ENCODE measurements around the gene GDI1.

The GDI1 gene

DNA sequence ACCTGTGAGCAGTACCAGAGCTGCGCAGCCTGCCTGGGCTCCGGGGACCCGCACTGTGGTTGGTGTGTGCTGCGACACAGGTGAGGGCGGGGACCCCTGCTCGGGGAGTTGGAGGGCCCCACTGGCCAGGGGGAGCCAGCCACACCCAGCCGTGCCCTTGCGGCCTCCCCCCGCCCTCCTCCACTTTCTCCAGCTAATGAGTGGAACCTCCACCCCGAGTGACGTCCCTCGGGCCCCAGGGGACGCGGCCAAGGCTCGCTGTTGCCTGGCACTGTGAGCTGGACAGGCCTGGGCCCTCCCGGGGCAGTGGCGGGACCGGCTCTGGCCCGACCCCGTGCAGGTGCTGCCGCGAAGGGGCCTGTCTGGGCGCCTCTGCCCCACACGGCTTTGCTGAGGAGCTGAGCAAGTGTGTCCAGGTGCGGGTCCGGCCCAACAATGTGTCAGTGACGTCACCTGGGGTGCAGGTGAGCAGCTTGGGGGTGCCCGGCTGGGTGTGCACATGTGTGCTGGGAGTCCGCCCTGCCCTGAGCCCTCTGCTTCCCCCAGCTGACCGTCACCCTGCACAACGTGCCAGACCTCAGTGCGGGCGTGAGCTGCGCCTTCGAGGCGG is 26.8 kb downstream of the GDI1 start:
- DNase-seq: no peak

DNA sequence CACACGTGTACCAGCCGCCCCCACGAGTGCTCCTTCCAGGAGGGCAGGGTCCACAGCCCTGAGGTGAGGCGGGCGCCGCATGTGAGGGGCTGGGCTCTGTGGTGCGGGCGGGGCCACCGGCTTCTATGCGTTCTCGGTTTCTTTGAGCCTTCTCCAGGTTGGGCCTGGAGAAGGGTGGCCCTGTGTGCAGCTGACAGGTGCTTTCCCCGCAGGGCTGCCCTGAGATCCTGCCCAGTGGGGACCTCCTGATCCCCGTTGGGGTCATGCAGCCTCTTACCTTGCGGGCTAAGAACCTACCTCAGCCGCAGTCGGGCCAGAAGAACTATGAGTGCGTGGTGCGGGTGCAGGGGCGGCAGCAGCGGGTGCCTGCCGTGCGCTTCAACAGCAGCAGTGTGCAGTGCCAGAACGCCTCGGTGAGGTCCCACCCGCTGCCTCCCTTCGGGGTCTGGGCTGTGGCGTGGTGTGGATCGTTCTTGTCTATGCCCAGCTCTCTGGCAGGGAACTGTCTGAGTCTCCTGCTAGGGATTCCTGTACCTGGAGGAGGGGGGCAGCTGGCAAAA is 27.9 kb downstream of the GDI1 start:
- DNase-seq: no peak

DNA sequence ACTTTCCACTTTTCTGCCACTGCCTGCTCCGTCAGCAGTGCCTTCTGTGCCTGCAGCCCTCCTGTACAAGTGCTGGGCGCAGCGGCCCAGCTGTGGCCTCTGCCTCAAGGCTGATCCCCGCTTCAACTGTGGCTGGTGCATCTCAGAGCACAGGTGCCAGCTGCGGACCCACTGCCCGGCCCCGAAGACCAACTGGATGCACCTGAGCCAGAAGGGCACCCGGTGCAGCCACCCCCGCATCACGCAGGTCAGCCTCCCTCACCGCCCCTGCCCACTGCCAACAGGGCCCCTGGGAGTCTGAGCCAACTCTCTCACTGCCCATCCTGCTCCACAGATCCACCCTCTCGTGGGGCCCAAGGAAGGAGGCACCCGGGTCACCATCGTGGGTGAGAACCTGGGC is 28.6 kb downstream of the GDI1 start:
- DNase-seq: no peak

DNA sequence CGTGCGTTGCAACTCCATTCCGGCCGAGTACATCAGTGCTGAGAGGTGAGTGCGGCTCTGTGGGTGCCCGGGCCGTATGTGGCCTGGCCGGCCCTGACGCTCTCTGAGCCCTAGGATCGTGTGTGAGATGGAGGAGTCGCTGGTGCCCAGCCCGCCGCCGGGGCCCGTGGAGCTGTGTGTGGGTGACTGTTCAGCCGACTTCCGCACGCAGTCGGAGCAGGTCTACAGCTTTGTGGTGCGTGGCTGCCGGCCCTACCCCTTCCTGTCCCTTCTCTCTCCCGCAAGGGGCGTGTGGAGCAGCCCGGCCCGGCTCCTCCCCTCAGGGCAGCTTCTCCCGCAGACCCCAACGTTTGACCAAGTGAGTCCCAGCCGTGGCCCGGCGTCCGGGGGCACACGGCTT is 29.1 kb downstream of the GDI1 start:
- no peak for DNase-seq

DNA sequence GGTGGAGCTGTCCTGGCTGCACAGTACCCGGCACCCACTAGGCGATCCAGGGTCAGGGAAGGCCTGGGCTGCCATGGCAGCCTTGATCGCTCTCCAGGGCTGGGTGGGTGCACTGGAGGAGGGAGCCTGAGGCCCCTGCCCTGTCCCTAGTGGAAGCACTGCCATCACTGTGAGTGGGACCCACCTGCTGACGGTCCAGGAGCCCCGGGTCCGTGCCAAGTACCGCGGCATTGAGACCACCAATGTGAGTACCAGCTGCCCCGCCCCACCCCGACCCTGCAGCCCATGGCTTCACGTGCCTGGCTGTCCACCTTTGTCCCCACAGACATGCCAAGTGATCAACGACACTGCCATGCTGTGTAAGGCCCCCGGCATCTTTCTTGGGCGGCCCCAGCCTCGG is 30.0 kb downstream of the GDI1 start:
- no peak for DNase-seq

DNA sequence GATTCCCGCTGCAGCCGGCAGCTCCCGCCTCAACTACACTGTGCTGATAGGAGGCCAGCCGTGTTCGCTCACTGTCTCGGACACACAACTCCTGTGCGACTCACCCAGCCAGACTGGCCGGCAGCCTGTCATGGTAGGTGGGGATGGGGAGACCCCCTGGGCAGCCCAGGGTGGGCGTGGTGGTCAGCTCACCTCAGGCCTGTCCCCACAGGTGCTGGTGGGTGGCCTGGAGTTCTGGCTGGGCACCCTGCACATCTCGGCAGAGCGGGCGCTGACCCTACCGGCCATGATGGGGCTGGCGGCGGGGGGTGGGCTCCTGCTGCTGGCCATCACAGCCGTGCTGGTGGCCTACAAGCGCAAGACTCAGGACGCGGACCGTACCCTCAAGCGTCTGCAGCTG is 30.6 kb downstream of the GDI1 start:
- no peak for DNase-seq

DNA sequence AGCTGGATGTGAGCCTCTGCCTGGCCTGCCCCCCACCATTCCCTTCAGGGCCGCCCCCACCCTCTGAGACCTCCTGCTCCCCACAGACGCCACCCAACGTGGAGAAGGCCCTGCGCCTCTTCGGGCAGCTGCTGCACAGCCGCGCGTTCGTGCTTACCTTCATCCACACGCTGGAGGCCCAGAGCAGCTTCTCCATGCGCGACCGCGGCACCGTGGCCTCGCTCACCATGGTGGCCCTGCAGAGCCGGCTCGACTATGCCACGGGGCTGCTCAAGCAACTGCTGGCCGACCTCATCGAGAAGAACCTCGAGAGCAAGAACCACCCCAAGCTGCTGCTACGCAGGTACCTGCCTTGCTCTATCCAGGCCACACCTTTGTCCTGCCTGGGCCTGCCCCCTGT is 31.3 kb downstream of the GDI1 start:
- DNase-seq: no peak

DNA sequence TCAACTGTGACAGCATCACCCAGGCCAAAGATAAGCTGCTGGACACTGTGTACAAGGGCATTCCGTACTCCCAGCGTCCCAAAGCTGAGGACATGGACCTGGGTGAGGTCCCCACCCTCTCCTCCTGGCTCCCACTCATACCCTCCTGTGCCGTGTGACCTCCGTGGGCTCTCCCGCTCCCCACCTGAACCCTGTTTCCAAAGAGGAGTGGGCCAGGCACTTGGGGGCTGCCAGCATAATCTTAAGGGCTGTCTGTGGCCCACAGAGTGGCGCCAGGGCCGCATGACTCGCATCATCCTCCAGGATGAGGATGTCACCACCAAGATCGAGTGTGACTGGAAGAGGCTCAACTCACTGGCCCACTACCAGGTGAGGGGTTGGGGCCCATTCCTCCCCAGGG is 32.2 kb downstream of the GDI1 start:
- DNase-seq: no peak

DNA sequence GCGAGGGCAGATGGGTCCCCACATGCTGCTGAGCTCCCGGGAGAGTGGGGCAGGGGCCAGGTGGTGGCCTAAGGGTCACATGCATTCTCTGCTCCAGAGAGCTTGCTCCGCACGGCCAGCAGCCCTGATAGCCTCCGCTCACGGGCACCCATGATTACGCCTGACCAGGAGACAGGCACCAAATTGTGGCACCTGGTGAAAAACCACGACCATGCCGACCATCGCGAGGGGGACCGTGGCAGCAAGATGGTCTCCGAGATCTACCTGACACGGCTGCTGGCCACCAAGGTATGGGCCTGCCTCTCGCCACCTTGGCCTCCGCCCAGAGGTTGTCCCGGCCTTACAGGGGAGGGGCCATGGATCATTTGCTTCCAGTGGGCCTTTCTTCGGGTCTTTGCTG is 32.9 kb downstream of the GDI1 start:
- no peak for DNase-seq

DNA sequence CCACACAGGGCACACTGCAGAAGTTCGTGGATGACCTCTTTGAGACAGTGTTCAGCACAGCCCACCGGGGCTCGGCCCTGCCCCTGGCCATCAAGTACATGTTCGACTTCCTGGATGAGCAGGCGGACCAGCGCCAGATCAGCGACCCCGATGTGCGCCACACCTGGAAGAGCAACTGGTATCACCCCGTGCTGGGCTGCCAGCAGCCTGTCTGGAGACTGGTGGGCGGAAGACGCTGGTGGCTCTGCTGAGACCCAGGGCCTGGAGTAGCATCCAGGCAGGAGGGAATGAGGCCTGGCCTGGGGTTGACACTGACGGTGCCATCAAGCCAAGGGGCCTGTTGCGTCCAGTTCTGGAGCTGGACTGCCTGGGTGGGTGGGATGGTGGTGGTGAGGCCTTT is 33.5 kb downstream of the GDI1 start:
- DNase-seq: no peak

DNA sequence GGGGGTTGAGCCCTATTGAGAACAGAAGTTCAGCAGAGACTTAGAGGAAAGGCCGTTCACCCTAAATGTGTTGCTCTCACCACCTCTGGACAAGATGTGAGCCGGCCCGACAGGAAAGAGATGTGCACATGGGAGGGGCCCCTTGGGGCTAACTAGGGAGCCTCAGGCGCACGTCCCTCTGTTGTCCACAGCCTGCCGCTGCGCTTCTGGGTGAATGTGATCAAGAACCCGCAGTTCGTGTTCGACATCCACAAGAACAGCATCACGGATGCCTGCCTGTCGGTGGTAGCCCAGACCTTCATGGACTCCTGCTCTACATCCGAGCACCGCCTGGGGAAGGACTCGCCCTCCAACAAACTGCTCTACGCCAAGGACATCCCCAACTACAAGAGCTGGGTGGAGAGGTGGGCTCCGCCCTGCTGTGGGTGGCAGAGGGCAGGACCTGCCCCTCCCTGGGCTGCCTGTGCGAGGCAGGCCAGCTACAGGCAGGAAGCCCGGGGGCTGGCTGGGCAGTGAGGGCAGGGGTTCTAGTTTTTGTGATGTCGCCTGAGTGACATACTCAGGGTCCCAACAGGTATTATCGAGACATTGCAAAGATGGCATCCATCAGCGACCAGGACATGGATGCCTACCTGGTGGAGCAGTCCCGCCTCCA is 34.1 kb downstream of the GDI1 start:
- DNase-seq: no peak

DNA sequence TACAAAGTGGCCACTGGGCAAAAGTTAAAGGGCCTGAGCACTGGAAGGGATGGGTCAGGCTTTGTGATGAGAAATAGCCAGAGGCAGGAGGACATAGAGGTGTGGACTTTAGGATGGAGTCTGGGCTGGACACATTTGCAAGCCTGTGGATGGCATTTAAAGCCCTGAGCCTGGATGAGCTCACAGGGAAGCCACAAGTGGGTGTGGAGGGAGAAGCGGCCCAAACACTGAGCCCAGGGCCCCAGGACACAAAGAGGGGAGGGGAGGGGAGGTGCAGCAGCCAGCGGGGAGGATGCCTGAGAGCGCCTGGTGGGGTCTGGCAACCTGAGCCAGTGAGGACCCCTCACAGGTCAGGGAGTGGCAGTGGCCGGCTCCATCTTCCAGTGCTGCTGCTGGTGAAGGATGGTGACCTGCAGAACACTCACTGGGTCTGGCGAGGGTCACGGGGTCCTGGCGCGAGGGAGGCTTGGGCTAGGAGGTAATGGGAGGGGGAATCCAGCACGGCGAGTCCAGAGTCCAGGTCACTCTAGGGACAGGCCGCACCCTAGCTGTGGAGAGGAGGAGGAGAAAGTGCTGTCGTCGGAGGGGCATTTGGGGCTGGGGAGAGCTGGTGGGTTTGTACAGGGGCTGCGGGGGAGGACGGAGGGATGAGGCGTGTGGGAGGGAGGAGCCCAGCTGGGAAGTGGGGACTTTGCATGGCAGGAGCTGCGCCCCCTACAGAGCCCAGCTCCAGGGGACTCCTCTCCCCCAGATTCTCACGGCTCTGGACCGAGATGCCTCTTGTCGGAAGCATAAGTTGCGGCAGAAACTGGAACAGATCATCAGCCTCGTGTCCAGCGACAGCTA is 35.1 kb downstream of the GDI1 start:
- no peak for DNase-seq

DNA sequence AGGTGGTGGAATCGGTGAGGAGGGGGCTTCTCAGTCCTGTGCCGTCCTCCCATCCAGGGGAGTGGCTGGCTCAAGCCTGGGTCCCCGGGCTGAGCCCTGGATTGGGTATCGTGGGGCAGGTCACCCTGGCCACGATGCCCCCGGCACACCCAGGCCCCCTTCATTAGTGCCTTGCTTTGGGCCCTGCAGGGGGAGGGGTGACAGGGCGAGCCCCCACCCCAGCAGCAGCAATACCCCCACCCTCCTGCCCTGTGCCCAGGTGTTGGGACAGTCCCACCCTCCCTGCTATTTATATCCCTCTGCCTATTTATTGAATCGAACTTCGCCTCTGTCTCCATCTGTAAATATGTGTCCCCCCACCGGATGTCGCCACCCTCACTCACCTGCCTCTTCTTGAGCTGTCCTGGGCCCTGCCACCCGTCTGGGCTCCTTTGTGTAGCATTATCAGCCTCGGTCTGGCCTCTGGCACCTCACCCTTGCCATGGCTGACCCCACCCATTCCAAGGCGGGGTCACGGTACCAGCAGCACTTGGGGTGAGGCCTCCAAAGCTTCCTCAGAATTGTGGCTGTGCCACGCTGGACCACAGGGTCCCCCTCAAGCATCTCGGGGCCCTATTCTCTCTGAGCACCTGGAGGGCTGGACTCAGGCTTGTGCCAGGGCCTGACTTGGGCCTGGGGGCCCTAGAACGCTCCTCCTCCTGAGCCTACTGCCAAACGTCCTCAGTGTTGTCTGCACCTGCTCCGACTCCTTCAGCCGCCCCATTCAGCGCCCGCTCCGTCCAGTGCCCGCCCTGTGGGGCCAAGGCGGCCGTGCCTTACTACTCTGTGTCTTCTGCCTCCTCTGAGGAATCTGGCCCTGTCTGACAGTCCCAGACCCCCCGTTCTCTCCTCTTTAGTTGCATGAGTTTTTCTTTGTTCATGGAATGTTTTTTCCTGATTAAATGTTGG is 36.0 kb downstream of the GDI1 start:
- no peak for DNase-seq

DNA sequence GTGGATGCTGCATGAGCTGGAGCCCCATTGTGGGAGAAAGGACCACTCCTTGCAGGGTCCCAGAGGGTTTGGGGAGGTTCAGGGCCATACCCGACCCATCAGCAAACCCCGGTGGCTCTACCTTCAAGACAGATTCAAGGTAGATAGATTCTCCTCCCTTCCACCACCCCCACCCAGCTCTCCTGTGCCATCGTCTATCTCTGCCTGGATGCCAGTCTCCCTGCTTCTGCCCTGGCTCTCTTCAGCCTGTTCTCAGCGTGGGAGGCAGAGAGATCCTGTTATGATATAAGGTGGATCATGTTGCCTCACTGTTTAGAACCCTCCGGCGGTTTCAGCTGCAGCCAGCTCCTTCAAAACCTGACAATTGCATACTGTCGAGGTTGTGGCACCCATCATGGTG is 36.7 kb downstream of the GDI1 start:
- no peak for DNase-seq

DNA sequence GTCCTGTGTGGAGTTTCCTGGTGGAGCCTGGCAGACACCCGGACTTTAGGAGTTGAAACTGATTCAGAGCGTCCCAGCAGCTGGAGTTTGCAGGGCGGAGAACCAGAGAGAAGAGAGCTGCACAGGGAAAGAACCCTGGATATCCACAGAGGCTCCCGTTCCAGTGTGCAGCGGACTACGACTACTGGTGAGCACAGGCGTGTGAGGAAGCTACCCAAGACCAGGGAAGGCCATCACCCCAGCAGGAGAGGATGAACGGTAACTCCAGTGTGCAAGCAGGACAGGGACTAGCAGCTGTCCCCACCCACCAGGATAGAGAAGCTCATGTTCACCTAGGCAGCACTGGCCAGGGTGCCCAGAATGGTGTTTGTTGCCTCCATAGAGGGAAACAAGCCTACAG is 39.9 kb downstream of the GDI1 start:
- DNase-seq: no peak

DNA sequence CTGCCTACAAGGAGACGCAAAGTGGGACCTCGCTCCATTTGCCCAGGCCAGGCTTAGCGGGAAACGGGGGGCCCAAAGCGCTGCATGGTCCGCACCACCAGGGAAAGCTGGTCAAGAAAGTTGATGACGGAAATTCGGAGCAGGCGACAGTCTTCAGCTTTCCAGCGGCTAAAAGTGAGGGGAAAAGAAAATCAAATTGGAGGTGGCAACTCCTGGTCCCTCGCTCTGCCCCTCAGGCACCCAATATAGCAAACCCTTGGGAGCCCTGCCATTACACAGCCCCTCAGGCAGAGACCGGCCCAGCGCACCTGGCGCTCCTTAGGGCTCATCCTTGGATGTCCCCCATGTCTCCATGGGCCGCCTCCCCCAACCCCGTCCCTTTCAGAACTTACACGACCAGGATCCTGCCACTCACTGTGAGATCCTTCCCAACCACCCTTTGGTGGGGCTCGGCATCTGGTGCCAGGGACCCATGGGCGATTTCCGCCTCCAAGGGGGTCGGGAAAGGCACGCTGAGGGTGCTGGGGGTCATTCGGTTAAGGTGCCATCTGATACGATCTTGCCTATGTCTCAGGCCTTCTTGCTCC is 41.0 kb downstream of the GDI1 start:
- no peak for DNase-seq

DNA sequence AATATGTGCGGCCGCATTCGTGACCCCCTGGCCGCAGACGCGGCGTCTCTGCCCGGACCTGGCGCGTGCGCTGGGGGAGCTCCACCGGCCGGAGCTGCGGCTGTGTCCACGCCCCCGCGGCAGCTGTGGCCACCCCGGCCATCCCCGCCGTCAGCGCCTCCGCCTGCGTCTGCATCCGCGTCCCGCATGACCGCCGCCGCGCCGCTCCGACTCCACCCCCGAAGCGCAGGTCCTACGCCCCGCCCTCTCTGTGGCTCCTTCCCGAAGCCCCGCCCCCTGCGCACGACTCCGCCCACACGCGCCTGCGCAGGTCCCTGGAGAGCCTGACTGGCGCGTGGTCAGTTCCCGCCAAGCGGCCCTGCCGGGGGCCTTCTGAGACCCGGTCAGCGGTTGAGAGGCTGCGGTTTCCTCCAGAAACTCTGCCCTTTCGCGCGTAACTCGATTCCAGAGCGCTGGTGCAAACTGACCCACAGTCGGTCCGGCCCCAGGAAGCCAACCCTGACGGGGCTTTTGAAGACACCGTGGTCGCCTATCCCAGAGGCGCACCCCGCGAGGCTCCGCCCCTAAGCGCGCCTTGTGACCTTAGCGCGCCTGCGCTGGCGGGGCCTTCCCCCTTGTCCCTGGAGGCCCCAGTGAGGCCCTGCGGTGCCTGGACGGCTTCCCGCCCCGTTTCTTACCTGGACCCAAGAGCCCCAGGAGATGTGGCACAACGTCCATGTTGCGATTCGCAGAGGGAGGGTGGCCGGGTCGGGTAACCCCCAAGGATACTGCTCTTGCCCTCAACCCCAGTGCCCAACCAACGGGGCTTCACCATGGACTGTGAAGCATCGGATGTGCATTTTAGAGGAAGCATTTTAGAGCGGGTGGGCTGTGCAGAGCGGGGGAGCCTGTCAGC is 42.0 kb downstream of the GDI1 start, which contains the start of gene LAGE3:
TSS of gene LAGE3 (minus strand) at position 554 of the 895 bp plus-strand sequence. CDS start at position 188, 366 bp downstream.
- DNase-seq: peak; percentile 67 to 68

DNA sequence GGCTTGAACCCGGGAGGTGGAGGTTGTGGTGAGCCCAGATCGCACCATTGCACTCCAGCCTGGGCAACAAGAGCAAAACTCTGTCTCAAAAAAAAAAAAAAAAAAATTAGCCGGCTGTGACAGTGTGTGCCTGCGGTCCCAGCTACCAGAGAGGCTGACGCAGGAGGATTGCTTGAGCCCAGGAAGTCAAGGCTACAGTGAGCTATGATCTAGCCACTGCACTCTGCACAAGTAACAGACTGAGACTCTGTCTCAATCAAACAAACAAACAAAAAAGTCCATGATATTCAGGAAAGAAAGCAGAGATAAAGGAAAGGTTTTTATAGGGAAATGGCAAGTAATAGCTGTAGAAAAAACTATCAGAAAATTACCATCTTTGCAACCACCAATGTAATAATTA is 44.2 kb downstream of the GDI1 start:
- DNase-seq: no peak

DNA sequence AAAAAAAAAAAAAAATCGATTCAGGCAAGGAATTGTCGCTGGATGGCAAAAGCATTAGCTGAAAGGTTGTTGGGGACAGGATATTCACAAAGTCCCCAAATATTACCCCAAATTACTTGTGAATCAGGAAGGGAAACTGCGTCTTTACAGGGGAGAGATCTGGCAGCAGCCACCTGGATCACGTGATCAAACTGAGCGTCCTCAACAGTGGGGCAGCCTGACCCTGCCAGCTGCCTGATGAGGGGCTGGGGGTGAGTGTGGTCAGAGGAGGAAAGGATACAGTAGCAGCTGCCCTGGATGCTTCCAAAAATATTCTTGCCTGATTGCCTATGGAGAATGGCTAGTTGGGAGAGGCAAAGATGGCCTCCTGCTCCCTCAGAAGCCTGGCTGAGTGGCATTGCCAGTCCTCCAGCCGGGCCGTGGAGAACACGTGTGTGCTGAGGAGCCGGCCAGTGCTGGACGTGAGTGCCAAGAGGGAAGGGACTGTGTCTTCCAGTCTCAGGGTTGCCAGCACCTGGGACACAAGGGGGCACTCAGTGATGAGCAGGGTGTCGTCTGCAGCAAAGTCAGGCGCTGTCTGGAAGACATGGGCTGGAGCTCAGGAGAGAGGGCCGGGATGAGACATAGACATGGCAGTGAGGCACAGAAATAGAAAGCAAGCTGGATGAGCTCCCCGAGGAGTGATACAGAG is 45.1 kb downstream of the GDI1 start:
- no peak for DNase-seq

DNA sequence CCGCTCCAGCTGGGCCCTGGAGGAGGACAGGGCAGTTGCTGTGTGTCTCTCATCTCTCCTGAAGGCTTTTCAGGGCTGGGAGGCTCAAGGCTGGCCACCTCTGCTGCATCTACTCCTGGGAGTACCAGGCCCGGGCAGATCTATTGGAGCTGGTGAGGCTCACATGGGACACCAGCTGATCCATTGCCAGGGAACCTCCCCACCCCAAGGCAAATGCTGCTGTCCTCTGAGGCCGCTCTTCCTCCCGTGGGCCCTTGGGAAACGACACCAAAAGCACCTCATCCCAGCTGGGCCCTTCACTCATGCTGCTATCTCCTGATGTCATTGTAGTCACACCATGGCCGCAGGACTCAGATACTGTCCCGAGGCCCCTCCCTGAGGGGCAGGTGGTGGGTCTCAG is 45.8 kb downstream of the GDI1 start:
- no peak for DNase-seq

DNA sequence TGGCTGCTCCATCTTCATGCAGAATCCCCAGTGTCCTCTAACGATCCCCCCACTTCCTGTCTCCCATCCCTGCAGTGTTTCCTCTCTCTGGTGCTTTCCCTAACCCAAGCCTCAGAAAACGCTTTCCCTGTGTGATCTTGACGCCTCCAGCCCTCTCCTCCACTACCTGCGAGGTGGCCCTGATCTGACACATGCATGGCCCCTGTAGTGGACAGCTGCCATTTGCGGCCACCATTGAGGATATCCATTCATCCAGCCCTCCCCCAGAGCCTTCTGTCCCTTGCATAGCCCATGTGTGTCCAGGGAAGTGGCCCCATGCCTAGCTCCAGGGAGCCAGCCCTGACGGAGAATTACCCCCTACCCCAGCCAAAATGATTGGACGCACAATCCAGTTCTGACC is 46.4 kb downstream of the GDI1 start:
- no peak for DNase-seq
